HPDE6-E6E7 (cell line): ENCODE measurements around the gene OR4A47.
"Not testable (repeated sequence)": the region's sequence is repeated elsewhere in the genome, so short reads cannot be mapped to it uniquely, and the experiment has no call there.

Experiments used
- DNase-seq: peaks from one replicate; pipeline ENCODE4 v3.0.0; 2011; ENCODE audit warnings: missing footprints; ENCODE audit errors: extremely low spot score

Gene OR4A47

GRCh38 chr11:48488493-48488892 lies at the start of gene OR4A47:
OR4A47 (plus strand) TSS chr11:48488793; CDS start chr11:48488793, 0 bp downstream.
- not testable (repeated sequence) for DNase-seq

GRCh38 chr11:48455909-48456308 lies 32.7 kb upstream of the OR4A47 start:
- DNase-seq = not testable (repeated sequence)

GRCh38 chr11:48473966-48474365 lies 14.6 kb upstream of the OR4A47 start:
- not testable (repeated sequence) for DNase-seq

GRCh38 chr11:48474703-48475102 lies 13.9 kb upstream of the OR4A47 start:
- not testable (repeated sequence) for DNase-seq

GRCh38 chr11:48506169-48506568 lies 17.6 kb downstream of the OR4A47 start:
- DNase-seq = not testable (repeated sequence)

GRCh38 chr11:48538991-48539390 lies 50.4 kb downstream of the OR4A47 start:
- no peak for DNase-seq
